ENCODE measurements around the gene RGS6.

Gene RGS6

GRCh38 chr14:72017290-72017689 is 85.1 kb downstream of the RGS6 start:
- DNase-seq: no peak

GRCh38 chr14:72023128-72024042 is 91.2 kb downstream of the RGS6 start:
- no peak for DNase-seq

GRCh38 chr14:72024043-72024407 is 91.8 kb downstream of the RGS6 start:
- peak; percentile 30 for DNase-seq

- DNase-seq: no peak
These were observed 92.3 kb downstream of the RGS6 start for GRCh38 chr14:72024504-72024903.

GRCh38 chr14:72026536-72026935 is 94.3 kb downstream of the RGS6 start:
- no peak for DNase-seq

- no peak for DNase-seq
These were observed 94.8 kb downstream of the RGS6 start for GRCh38 chr14:72027061-72027460.

DNA sequence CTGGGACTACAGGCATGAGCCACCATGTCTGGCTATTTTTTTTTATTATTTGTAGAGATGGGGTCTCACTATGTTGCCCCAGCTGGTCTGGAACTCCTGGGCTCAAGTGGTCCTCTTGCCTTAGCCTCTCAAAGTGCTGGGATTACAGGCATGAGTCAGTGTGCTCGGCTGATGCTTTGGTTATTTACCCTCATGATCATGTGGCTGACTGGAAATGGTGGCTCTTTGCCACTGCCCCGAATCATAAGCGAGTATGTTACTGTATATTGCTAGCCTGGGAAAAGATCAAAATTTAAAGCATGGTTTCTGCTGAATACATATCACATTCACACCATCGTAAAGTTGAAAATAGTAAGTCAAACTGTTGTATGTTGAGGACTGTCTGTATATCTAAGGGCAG is 101.1 kb downstream of the RGS6 start:
- no peak for DNase-seq

DNA sequence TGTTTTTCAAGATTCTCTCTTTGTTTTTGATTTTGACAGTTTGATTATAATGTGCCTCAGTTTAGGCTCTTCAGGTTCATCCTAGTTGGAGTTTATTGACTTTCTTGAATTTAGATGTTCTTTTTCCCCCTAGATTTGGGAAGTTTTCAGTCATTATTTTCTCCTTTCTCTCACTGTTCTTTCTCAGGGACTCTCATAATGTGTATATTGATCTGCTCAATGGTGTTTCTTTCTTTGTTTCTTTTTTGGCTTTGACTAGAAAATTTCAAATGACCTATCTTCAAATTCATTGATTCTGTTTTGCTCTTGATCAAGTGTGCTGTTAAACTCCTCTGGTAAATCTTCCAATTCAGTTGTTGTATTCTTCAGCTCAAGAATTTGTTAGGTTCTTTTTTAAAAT is 108.3 kb downstream of the RGS6 start:
- DNase-seq: no peak

DNA sequence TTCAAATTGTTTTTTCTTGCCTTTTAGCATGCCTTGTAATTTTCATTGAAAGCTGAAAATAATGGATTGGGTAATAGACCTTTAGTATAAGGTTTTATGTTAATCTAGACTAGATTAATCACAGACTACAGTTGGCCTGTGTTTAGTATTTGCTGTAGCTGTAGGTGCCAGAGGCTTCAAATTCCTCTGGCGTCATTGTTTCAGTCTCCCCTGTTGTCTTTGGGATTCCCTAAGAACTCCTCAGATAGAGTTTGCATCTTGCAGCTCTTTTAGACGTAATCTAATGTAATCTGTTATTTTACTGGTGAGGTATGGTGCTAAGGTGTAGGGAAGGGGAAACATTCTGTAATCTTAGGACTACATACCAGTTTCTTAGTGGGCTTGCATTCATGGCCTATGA is 113.0 kb downstream of the RGS6 start:
- DNase-seq: no peak

- DNase-seq: no peak
These were observed 113.7 kb downstream of the RGS6 start for GRCh38 chr14:72045885-72046284.

DNA sequence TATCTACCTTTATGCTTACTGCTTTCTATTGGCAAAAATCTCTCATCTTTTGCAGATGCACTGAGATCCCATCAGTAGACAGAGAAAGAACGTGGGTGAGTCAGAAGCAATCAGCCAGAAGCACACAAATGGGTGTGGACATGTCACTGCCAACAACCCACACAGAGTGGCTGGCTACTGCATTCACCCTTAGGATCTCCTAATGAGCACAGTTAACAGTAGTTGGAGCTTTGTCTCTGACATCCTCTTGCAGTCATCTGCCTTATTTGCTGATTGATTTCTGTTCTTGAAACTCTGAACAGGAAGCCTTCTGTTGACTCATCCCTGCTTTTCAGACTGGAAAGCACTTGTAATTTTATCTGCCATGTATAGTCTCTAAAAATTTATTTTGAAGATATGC is 117.2 kb downstream of the RGS6 start:
- DNase-seq: no peak

DNA sequence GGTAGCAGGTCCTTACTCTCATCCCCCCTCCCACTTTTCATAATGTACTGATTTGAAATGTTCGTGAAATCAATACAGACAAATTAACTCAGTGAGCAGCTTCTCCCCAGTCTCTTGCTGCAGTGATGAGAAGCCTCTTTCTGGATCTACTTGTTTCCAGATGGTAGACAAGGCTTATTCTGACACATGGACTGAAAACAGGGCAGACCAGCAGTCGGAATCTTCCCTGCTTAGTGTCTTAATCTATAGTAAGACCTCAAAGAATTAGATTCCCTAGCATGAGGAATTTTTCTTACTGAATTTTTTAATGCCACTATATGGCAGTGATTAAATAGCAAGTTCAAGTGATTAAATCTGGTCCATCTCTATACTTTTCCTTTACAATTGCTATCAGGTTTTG is 120.1 kb downstream of the RGS6 start:
- no peak for DNase-seq

DNA sequence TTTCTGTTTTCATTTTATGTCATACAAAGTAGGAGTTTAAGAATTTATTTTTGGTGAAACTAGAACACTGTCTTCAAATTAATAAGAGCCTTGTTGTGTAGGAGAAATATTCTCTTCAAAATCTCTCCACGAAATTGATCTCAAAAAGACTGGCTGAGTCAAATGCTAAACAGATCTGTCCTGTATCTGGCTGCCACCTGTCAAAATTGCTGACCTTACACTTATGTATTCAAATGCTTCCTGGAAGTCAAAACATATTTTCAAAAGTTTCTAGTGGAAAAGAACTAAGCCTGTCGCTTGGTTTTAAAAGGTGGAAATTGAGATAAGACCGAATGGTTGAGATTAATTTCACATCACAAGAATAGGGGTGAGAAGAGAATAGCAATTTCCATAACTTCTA is 121.4 kb downstream of the RGS6 start:
- DNase-seq: no peak

DNA sequence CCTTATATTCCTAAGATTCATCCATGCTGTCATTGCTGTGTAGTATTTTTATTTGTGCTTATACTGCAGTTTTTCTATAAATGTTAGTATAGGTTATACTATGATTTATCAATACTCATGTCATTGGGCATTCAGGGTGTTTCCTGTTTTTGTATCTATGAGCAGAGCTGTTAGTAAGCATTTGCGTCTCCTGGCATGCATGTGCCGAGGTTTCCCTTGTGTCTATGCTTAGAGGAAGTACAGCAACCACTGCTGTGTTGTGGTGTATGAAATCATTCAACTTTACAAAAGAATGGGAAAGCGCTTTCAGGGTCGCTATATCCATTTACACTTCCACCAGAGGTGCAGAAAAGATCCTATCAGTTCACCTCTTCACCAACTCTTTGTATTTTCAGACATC is 122.7 kb downstream of the RGS6 start:
- no peak for DNase-seq

DNA sequence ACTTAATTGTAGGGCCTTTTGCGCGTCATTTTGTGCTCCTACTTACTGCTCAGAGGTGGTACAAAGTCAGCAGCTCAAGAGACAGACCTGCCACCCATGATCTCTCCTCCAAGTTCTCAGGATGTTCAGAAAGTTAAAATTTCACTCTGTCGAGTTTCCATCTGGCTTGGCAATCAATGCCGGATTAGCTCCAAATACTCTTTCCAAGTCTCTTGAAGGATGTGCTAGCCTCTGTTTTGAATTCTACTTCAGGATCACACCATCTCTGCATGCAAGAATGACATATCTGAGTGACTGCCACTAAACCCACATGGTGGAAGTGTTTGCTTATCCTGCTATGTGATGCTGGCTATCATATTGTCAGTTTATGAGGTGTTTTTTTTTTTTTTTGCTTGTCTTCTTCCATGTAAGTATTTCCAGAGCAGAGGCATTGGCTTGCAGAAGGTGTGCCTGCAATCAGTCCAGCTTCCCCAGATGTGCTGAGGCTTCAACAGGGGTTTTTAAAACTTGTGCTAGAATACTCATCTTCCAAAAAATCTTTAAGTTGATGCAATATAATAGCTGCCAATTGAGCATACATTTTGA is 125.6 kb downstream of the RGS6 start:
- DNase-seq: no peak

- no peak for DNase-seq
These were observed 128.2 kb downstream of the RGS6 start for GRCh38 chr14:72060460-72060859.

- no peak for DNase-seq
These were observed 128.7 kb downstream of the RGS6 start for GRCh38 chr14:72060917-72061316.

DNA sequence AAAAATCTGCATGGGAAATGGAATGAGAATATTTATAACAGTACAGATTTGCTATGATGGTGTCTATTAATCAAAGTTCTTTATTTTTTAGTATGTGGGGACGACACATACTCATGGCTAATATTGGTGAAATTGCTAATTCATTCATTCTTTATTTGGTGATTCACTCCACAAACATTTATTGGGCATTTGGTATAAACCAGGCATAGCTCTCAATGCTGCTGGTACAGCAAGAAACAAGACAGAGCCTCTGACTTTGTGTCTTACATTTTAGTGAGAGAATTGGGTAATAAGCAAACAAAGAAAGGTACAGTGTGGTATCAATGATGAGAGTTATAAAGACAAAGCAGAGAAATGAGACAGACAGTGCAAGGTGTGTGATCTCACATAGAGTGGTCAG is 129.5 kb downstream of the RGS6 start:
- DNase-seq: no peak

DNA sequence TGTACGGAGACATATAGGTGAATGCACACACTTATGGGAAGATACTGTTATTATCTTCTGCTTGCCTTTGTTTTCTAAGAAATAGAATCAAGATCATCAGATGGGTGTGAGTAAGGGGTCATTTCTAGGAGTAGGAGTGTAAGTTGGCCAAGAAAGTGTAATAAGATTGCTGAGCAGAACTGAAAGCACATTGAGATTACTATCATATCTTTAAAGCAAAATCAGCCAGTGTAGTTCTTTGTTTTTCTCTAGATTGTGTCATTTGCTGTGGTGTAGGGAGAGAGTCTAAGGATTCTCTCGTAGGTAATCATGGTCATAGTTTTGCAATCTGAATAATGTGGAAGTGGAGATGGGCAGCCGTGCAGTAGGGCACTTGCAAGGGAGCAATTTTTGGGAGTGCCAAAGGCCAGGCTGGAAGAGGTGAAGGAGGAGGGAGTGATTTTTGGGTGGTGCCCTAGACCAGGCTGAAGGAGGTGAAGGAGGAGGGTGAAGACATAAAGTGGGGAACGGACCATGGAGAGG is 131.6 kb downstream of the RGS6 start:
- DNase-seq: no peak

DNA sequence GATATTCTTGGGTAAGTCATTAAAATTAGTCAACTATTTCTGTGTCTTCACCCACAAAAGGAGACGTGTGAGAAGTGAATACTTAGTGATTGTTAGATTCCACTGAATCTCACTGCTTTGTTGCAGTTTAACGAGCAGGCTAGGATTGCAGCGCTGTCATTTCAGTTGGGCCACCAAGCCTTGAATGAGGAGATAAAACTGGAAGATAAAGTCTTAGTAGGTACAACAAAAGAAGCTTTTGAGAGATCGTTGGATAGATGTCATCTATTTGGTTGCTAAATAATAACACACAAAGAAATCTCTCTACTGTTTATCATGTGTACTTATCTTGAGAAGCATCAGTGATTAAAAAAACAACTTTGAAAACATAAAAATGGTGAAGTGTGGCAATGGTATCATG is 132.3 kb downstream of the RGS6 start:
- DNase-seq: no peak

DNA sequence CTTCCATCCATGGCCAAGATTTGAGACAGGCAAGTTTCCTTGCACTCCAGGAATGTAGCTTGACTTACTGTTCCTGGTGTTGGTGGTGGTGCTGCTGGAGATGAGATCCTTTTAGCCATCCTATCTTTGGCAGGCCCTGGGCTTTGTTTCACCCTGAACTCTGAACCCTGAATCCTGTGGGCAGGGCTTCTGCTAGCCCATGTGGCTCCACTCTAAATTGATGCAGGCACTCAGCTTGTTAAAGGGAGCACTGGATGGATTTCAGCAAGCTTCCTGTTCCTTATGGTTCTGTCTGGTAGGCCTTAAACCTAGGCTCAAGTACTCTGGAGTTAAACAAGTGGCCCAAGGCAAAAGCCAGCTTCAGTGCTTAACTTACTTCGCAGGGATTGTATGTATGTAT is 138.2 kb downstream of the RGS6 start:
- no peak for DNase-seq

GRCh38 chr14:72075649-72076334 is 143.6 kb downstream of the RGS6 start:
- DNase-seq: no peak

DNA sequence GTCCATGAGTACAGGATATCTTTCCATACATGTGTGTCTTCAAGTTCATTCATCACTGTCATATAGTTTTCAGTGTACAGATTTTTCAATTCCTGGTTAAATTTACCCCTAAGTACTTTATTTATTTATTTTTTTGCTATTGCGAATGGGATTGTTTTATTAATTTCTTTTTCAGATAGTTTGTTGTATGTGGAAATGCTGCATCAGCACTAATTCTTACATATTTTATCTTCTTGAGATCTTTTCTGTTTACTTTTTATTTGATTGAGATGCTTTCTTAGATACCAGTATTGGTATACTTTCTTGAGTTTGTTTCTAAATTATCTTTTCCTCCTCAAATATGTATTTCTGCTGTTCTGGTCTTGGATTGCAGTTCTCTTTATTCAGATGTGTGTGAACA is 148.9 kb downstream of the RGS6 start:
- no peak for DNase-seq

DNA sequence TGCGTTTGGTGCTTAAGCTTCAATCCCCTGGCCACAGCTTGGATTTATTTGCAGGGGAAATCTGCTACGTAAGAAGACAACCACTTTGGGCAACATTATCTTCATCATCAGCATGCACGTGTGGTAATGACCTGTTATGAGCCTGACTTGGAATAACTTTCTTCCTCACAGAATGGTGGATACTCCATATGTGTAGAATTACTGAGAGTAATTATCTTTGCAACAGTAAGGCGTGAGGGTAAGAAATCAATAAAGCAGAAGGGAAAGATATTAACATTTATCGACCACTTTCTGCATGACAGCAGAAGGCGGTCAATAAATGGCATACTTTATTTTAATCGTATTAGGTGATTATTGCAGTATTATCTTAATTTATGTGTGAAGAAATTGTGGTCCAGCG is 152.7 kb downstream of the RGS6 start:
- no peak for DNase-seq
